ENCODE data around the gene ZSCAN31.

- TF ChIP-seq CTCF (IDR thresholded peaks at IDR 0.05) (no peak), POLR2A (IDR thresholded peaks at IDR 0.05) (no peak), POLR2AphosphoS5 (IDR thresholded peaks at IDR 0.05) (no peak)
Measured at GRCh38 chr6:28356666-28357020, 20.7 kb upstream of the ZSCAN31 start.
